Measurements from ENCODE around the gene TUBA4B. TPM values are rescaled to one million over a fixed set of nuclear protein-coding genes. Genes with fewer than 3 reads are reported as not detected.
"Not testable (repeated sequence)": the region's sequence is repeated elsewhere in the genome, so short reads cannot be mapped to it uniquely, and the experiment has no call there.

Gene TUBA4B
- total RNA-seq, 1 experiment from 2014 or later = 0.08 TPM

DNA sequence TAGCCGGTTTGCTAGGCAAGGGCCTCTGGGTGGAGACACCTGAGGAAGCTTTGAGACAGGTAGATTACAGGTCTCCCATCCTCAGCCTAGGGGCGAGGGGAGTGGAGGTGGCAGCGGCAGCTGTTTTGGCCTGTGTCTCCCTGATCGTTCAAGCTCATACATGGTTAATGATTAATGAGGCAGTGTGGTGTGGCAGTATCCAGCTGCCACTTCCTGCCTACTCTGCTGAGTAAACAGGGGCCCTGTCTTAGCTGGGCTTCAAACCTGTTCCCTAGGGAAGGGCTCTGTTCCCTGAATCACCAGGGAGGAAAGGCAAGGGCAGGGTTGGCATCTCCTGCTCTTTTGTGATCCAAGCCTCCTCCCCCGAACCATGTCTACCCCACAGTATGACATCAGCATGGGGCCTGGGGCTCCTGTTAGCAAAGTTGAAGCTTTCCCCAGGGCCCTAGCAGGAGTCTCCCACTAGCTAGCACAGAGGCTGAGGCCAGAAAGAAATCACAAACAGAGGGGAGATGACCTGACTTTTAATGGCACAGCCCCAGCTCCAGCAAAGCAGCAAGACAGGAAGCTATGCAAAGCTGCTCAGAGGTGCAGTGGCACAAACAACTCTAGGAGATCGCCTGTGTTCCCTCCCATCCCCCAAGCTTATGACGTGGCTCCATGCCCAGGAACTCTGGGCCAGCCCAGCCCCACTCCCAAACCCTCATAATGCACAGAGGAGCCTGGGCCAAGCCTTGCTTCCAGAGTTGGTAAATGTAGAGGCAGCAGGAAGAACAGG is 3.7 kb upstream of the TUBA4B start:
- H3K9me3 ChIP-seq (replicated peaks) = no peaks in the 10 kb centered on the region
- H3K27me3 ChIP-seq = 0 out of 2 replicates have a peak, but pooled peaks cover under 1% of the 10 kb centered on the region
- H3K4me1 ChIP-seq = peaks cover 34% of the 10 kb centered on the region
- peak overlapping the region; percentile 39 for H3K27ac ChIP-seq
- peaks cover 3% of the 10 kb centered on the region for H3K36me3 ChIP-seq
- H3K4me3 ChIP-seq = no peak overlapping the region
- DNase-seq = peak; percentile 86 to 88

DNA sequence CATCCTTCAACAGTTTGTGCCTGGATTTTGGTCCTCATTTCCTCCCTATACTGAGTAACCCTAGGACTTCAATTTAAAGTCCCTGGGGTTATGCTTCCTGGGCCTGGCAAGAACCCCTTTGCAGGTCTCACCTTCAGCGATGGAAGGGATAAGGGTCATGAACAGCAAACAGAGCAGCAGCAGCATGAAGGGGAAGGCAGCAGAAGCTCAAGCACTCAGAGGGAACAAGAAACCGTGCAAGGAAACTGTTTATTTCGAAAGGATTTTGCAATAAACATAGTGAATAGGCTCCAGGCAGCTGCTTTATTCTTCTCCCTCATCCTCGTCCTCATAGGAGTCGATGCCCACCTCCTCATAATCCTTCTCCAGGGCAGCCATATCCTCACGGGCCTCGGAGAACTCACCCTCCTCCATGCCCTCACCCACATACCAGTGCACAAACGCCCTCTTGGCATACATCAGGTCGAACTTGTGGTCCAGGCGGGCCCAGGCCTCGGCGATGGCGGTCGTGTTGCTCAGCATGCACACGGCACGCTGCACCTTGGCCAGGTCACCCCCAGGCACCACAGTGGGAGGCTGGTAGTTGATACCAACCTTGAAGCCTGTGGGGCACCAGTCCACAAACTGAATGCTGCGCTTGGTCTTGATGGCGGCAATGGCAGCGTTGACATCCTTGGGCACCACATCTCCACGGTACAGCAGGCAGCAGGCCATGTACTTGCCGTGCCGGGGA is 2.8 kb upstream of the TUBA4B start:
- DNase-seq = no peak
- Histone ChIP-seq H3K4me1 (peaks cover 34% of the 10 kb centered on the region), H3K4me3 (no peak overlapping the region), H3K27ac (peak overlapping the region; percentile 39; the same call in 1 of the 2 replicates), H3K27me3 (0 out of 2 replicates have a peak, but pooled peaks cover 4% of the 10 kb centered on the region), H3K9me3 (replicated peaks) (no peaks in the 10 kb centered on the region), H3K36me3 (peaks cover 3% of the 10 kb centered on the region)

DNA sequence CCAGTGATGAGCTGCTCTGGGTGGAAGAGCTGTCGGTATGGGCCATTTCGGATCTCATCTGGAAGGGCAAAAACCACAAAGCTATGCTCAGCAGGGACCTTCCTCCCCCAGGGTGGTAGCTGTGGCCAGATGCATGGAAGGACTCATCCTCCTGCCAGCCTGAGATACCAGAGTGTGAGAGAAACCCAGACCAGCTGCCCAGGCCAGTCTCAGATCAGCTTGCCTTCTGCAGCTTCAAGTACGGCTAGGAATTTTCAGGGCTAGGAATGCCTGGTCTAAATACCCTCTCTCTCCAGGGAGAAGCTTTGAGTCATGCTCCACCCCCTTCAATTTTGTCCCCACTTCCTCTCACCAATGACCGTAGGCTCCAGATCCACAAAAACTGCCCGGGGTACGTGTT is 1.4 kb upstream of the TUBA4B start:
- H3K36me3 ChIP-seq = peaks cover 3% of the 10 kb centered on the region
- peaks cover 4% of the 10 kb centered on the region; the same call in 1 of the 2 replicates for H3K27me3 ChIP-seq
- no peak overlapping the region; the same call in 1 of the 2 replicates for H3K4me3 ChIP-seq
- peak; percentile 52 to 59 for DNase-seq
- peak overlapping the region; percentile 80 for H3K27ac ChIP-seq
- peaks cover 31% of the 10 kb centered on the region for H3K4me1 ChIP-seq
- no peaks in the 10 kb centered on the region for H3K9me3 ChIP-seq (replicated peaks)

DNA sequence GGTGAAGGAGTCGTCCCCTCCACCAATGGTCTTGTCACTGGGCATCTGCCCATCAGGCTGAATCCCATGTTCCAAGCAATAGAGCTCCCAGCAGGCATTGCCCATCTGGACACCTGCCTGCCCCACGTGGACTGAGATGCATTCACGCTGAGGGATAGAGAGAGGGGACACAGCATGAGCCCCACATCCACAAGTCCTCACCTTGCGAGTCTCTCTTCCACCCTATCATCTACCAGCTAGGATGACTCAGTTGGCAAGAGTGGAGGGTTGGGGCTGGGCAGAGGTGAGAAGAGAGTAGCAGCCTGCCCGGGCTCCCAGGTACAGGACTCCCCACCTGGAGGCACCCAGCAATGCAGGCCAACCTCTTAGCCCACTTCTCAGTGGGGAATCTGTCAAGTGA is 959 bp upstream of the TUBA4B start:
- DNase-seq = no peak
- H3K27ac ChIP-seq = peak overlapping the region; percentile 80
- H3K4me3 ChIP-seq = peak overlapping the region; percentile 68
- peaks cover 3% of the 10 kb centered on the region for H3K36me3 ChIP-seq
- peaks cover 31% of the 10 kb centered on the region for H3K4me1 ChIP-seq
- no peaks in the 10 kb centered on the region for H3K9me3 ChIP-seq (replicated peaks)
- peaks cover 4% of the 10 kb centered on the region; the same call in 1 of the 2 replicates for H3K27me3 ChIP-seq

DNA sequence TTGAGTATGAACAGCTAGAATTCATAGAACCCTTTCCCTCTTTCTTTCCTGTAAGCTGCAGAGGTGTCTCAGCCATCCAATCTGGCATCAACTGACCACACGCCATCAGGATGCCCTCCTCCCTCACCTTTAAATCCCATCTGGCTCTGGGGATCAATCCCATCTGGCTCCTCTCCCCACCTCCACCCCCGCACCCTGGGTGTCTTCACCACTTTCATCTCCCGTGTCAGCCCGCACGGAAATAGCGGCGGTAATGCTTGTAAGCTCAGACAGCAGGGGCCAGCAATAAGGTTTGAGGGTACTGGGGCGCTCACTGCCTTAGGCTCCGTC is 508 bp upstream of the TUBA4B start:
- H3K9me3 ChIP-seq (replicated peaks) = no peaks in the 10 kb centered on the region
- H3K36me3 ChIP-seq = peaks cover 3% of the 10 kb centered on the region
- DNase-seq = no peak
- H3K4me1 ChIP-seq = peaks cover 31% of the 10 kb centered on the region
- peaks cover 4% of the 10 kb centered on the region; the same call in 1 of the 2 replicates for H3K27me3 ChIP-seq
- peak overlapping the region; percentile 68 for H3K4me3 ChIP-seq
- peak overlapping the region; percentile 80 for H3K27ac ChIP-seq

DNA sequence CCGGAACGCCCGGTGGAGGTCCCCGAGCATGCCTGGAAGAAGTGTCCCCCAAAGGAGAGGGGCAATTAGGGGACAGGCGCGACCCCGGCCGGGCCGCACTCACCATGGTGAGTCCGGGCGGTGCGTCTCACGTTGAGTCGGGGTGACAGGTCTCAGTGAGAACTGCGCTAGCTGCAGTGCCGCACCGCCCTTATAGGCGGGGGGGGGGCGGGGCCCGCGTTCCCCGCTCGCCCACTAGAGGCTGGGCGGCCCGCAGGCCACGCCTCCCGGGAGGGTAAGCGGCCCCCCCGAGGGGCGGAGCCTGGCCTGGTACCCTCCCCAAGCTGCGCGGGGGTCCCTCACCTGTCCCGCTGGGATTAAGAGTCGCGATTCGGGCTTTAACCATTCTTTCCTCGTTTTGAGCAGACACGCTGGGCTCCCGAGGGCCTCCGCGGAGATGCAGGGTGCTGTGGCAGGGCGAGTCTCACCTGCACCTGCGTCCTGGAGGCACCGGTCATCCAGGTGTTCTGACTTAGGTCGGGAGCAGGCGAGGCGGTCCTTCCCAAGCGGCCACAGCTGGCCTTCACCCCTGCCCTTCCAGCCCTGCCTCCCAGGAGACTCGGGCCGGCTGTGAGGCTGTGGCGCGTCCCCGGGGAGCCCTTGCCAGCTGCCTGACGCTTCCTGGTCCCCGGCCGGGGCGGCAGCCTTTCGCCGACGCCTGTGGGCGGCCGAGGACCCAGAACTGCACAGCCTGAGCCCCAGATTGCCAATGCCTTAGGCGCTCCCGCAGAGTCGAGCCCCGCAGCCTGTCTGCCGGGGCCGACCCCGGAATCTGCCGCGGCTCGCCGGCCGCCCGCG is 928 bp downstream of the TUBA4B start, which contains the start of gene TUBA4A:
Gene TUBA4A (minus strand): TSS at position 166 of the 837 bp plus-strand sequence. CDS start 60 bp downstream, at position 106.
- peaks cover 28% of the 10 kb centered on the region for H3K4me1 ChIP-seq
- H3K36me3 ChIP-seq = peaks cover 3% of the 10 kb centered on the region
- H3K27ac ChIP-seq = peak within 1 kb of the TSS; percentile 80
- H3K4me3 ChIP-seq = peak within 1 kb of the TSS; percentile 68
- H3K9me3 ChIP-seq (replicated peaks) = no peaks in the 10 kb centered on the region
- H3K27me3 ChIP-seq = peaks cover 4% of the 10 kb centered on the region; the same call in 1 of the 2 replicates
- peak; percentile 83 to 87 for DNase-seq

DNA sequence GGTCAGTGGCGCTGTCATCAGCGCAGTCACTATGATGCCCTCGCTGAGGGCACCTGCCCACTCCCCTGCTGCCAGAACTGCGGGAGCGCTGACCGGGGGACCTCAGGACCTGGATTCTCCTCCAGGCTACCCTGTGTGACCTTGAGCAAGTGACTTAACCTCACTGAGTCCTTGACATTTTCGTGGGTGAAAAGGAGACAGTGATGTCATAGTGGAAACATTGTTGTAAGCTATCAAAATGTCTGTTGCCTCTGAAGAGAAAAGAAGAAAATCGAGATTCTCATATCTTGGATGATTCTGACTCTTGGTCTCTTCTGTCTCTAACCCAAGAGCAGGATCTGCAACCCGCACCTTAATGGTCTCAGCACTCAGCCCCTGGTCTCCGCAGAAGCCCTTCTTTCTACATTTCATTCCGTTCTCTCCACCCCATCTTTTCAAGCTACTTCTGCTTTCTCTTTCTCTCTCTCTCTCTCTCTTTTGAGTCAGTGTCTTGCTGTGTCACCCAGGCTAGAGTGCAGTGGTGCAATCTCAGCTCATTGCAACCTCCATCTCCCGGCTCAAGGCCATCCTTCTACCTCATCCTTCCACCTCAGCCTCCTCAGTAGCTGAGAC is 1.7 kb downstream of the TUBA4B start:
- H3K27me3 ChIP-seq = peaks cover 4% of the 10 kb centered on the region
- H3K9me3 ChIP-seq (replicated peaks) = no peaks in the 10 kb centered on the region
- peaks cover 22% of the 10 kb centered on the region for H3K4me1 ChIP-seq
- H3K27ac ChIP-seq = no peak overlapping the region
- peak overlapping the region; percentile 68; the same call in 1 of the 2 replicates for H3K4me3 ChIP-seq
- peaks cover 3% of the 10 kb centered on the region for H3K36me3 ChIP-seq
- DNase-seq = no peak

DNA sequence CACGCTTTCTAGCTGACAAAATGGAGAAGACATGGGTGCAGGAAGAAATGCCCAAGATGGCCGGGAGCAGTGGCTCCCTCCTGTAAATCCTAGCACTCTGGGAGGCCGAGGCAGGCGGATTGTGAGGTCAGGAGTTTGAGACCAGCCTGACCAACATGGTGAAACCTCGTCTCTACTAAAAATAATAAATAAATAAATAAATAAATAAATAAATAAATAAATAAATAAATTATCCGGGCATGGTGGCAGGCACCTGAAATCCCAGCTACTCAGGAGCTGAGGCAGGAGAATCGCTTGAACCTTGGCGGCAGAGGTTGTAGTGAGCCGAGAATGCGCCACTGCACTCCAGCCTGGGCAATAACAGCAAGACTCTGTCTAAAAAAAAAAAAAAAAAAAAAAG is 5.9 kb downstream of the TUBA4B start:
- H3K27ac ChIP-seq; H3K4me1 ChIP-seq; DNase-seq; H3K36me3 ChIP-seq; H3K9me3 ChIP-seq (replicated peaks); H3K4me3 ChIP-seq; H3K27me3 ChIP-seq: not testable (repeated sequence)

DNA sequence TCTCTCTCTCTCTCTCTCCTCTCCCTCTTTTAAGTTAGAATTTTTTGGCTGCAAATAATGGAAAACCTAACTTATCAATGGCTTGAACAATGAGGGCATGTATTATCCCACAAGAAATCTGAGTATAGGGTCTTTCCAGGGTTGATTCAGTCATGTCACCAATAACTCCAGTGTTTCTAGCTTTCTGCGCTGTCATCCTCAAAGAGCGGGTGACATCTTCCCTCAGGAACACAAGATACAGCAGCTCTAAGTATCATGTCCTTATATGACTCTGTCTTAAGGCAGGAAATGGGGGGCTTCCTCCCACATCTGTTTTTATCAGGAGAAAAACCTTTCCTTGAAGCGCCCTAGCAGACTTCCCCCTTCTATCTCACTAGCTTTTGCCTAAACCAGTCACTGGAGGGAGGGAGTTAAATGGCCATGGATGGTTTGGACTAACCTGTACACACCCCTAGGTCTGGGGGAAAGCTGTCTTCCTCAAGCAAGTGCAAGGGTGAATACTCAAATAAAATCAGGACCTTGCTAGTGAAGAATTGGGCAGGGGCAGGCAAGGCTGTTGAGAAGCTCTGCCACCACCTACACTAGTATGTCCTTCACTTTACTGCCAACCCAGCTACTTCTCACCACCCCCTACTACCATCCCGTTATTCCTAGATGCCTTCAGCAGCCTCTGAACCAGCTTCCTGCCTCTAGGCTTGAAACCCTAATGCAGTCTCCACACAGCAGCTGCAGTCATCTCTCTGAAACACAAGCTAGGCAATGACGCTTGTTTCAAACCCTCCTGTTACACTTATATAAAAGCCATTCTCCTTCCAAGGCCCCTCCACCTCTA is 8.2 kb downstream of the TUBA4B start:
- H3K27me3 ChIP-seq = no peaks in the 10 kb centered on the region; the same call in none of the 2 replicates
- H3K4me3 ChIP-seq = no peak overlapping the region
- peak in 1 of 2 experiments; percentile 58 for DNase-seq
- H3K27ac ChIP-seq = no peak overlapping the region
- peaks cover 4% of the 10 kb centered on the region; the same call in 1 of the 2 replicates for H3K4me1 ChIP-seq
- H3K36me3 ChIP-seq = no peaks in the 10 kb centered on the region
- H3K9me3 ChIP-seq (replicated peaks) = no peaks in the 10 kb centered on the region

DNA sequence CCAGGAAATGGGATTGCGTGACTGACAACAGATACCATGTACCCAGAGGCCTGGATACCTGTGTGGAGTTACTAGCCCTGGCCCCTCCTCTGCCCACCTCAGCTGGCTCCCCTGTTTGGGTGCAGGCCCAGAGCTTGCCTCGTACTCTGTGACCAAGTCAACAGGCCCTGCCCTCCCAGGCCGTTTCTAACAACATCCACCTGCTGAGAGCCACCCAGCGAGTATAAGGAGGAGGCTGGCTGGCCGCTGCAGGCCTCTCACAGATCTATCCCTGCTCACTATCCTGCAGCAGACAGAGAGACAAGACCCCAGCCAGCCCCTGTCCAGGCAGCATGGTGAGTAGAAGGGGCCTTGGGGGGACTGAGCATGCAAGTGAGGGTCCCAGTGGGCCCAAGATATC is 13.2 kb downstream of the TUBA4B start:
- no peaks in the 10 kb centered on the region for H3K36me3 ChIP-seq
- H3K27me3 ChIP-seq = no peaks in the 10 kb centered on the region
- H3K9me3 ChIP-seq (replicated peaks) = no peaks in the 10 kb centered on the region
- H3K4me3 ChIP-seq = no peak overlapping the region
- H3K4me1 ChIP-seq = peaks cover under 1% of the 10 kb centered on the region; the same call in 1 of the 2 replicates
- no peak overlapping the region for H3K27ac ChIP-seq
- DNase-seq = no peak

DNA sequence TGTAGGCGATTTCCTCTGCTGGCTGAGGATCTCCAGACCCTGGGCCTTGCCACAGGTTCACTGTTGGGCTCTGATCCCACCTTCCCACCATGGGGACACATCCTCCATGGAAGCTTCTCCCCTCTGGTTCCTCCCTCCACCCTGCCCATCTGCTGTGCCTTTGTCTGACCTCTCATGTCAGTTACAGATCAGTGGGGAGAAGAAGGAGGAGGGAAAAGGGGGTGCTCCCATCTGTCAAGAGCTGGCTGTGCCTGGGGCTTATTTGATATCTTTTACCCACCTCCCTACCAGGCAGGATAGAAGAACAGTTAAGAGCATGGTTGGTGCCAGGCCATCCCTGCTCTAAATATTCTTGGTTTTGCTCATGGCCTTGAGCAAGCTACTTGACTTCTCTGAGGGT is 13.8 kb downstream of the TUBA4B start:
- no peak for DNase-seq
- Histone ChIP-seq H3K27me3 (no peaks in the 10 kb centered on the region), H3K9me3 (replicated peaks) (no peaks in the 10 kb centered on the region), H3K27ac (no peak overlapping the region), H3K4me1 (no peaks in the 10 kb centered on the region), H3K4me3 (no peak overlapping the region), H3K36me3 (no peaks in the 10 kb centered on the region)

DNA sequence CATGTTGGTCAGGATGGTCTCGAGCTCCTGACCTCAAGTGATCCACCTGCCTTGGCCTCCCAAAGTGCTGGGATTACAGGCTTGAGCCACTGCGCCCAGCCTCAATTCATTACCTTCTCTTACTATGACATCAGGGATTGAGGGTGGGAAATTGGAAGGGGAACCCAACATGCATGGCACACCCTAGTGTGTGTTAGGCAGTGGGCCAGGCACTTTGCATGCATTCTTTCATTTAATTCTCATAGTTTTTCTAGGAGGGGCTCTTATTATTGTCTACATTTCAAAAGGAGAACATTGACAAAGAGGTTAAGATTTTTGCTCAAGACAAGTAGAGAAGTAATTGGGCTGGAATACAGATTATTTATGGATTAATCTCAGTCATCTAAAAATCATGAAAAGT is 15.3 kb downstream of the TUBA4B start:
- Histone ChIP-seq H3K27me3 (no peaks in the 10 kb centered on the region), H3K9me3 (replicated peaks) (no peaks in the 10 kb centered on the region), H3K4me3 (no peak overlapping the region), H3K36me3 (no peaks in the 10 kb centered on the region), H3K4me1 (no peaks in the 10 kb centered on the region; the same call in 1 of the 2 replicates), H3K27ac (no peak overlapping the region)
- no peak for DNase-seq

DNA sequence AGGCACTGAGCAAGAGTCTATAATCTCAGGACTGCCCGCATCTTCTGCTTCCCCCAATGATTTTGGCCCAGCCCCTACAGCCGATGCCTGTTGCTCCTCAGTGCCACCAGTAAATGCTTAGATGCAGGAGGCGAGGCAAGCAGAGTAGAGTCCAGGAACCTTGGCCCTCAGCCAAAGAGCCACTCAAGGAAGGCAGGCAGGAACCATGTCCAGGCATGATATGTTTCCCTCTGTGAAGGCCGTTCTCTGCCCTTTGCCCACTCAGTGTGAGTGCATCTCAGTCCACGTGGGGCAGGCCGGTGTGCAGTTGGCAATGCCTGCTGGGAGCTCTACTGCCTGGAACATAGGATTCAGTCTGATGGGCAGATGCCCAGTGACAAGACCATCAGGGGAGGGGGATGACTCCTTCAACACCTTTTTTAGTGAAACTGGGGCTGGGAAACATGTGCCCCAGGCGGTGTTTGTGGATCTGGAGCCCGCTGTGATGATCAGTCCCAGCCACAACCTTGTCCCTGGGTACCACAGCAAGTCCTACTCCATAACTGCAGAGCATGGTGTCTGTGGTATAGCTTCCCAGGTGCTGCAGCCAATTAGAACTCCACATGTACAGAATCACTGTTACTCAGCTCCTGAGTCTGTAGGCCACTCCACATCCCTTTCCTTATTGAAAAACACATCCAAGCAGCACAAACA is 16.5 kb downstream of the TUBA4B start:
- Histone ChIP-seq H3K4me1 (no peaks in the 10 kb centered on the region; the same call in none of the 2 replicates), H3K27ac (no peak overlapping the region), H3K27me3 (no peaks in the 10 kb centered on the region), H3K36me3 (no peaks in the 10 kb centered on the region), H3K9me3 (replicated peaks) (no peaks in the 10 kb centered on the region), H3K4me3 (no peak overlapping the region)
- no peak for DNase-seq

Data from SJCRH30 (cell line).